ENCODE data around the gene ST8SIA2. TPM values are rescaled to one million over a fixed set of nuclear protein-coding genes. Genes with fewer than 3 reads are reported as not detected.
"Not testable (repeated sequence)": the region's sequence is repeated elsewhere in the genome, so short reads cannot be mapped to it uniquely, and the experiment has no call there.

ST8SIA2 gene
- total RNA-seq, 1 donor from 2014 or later = not detected

DNA sequence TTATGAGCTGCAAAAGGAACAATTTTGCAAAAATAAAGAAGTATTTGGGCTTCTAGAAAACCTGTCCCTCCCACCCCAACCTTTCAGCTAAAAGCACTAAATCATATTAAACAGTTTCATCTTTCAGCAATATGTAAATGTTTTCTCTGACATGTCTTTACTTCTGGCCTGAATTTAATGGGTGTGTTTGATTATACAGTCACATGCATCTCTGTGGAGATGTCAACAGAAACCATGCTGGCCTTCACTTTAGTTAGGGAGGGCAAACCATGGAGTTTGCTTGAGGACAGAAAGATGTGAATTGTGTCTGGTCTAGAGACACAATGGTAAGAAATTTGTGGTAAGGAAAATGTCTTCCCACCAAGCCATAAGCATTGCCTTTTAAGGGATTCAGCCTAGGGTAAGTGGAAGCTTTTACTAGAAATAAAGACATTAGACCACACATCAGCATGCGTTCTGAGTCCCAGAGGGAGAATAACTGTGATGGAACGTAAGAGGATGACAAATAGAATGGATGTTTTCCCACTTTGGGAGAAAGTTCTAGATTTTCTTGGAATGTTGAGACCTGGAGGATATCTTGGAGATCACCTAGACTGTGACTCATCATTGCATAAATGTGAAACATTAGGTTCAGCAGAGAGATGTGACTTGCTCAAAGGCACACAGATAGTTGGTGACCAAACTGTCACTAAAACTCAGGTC lies 68.9 kb downstream of the ST8SIA2 start:
- H3K27ac Mint-ChIP-seq = no peak overlapping the region
- H3K4me1 Mint-ChIP-seq = no peaks in the 10 kb centered on the region
- no peaks in the 10 kb centered on the region for H3K9me3 Mint-ChIP-seq
- intact Hi-C loops (cut with micrococcal nuclease) = no loop called here
- H3K4me3 Mint-ChIP-seq = no peak overlapping the region
- H3K36me3 Mint-ChIP-seq (ENCODE audit: low read depth) = no peaks in the 10 kb centered on the region
- DNase-seq = no peak
- H3K27me3 Mint-ChIP-seq = no peaks in the 10 kb centered on the region

DNA sequence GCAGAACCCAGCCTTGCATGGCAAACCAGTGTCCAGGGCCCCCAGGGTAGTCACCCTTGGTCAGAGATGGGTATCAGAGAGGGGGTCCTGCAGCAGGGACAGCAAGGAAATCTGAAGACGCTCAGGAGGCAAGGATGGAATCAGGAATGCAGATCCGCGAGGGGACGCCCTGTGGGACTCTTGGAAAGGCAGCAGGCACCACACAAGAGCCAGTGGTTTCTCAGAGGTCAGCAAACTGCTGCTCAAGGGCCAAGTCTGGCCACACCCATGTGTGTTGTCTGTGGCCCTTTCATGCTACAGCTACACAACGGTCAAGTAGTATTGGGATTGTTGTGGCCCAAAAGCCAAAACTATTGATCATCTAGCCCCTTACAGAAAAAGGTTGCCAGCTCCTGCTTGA lies 69.7 kb downstream of the ST8SIA2 start:
- Mint-ChIP-seq H3K27me3 (no peaks in the 10 kb centered on the region), H3K27ac (no peak overlapping the region), H3K4me3 (no peak overlapping the region), H3K36me3 (ENCODE audit: low read depth) (no peaks in the 10 kb centered on the region), H3K9me3 (no peaks in the 10 kb centered on the region), H3K4me1 (no peaks in the 10 kb centered on the region)
- DNase-seq = no peak
- intact Hi-C loops (cut with micrococcal nuclease) = no loop called here

DNA sequence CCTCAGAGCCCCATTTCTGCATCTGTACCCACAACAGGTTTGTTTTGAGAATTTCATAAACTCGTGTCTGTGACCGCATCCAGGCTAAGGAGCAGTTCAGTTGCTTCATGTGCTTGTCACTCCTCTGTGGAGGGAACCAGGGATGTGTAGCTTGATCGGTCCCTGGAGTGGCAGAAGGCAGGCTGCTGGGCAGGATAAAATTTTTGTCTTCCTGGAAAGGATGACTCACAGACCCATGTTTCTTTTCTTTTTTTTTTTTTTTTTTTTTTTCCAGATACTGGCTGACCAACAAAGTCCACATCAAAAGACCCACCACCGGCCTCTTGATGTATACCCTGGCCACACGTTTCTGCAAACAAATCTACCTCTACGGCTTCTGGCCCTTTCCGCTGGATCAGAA lies 70.1 kb downstream of the ST8SIA2 start:
- DNase-seq = no peak
- Mint-ChIP-seq H3K27ac (no peak overlapping the region), H3K9me3 (no peaks in the 10 kb centered on the region), H3K4me3 (no peak overlapping the region), H3K27me3 (no peaks in the 10 kb centered on the region), H3K4me1 (no peaks in the 10 kb centered on the region), H3K36me3 (ENCODE audit: low read depth) (no peaks in the 10 kb centered on the region)
- intact Hi-C loops (cut with micrococcal nuclease) = no loop called here

DNA sequence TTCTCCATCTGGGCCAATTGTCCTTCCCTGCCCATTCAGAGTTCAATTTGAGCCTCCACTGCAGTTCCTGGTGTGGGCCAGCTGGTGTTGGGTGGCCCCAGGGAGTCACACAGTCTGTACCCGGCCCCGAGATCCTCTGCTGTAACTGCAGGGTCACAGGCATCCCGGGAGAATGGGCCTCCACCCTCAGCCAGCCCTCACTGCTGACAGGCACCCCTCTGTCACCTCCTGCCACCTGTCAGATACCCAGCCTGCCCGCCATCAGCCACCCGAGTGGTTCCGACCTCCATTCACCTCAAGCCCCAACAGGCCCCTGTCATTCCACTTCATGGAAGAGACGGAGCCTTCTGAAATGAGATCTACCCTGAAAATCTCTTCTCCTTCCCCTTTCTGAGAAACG lies 73.2 kb downstream of the ST8SIA2 start:
- Mint-ChIP-seq H3K27me3 (no peaks in the 10 kb centered on the region), H3K4me3 (no peak overlapping the region), H3K9me3 (no peaks in the 10 kb centered on the region), H3K27ac (no peak overlapping the region), H3K4me1 (no peaks in the 10 kb centered on the region), H3K36me3 (ENCODE audit: low read depth) (no peaks in the 10 kb centered on the region)
- intact Hi-C loops (cut with micrococcal nuclease) = no loop called here
- DNase-seq = no peak

DNA sequence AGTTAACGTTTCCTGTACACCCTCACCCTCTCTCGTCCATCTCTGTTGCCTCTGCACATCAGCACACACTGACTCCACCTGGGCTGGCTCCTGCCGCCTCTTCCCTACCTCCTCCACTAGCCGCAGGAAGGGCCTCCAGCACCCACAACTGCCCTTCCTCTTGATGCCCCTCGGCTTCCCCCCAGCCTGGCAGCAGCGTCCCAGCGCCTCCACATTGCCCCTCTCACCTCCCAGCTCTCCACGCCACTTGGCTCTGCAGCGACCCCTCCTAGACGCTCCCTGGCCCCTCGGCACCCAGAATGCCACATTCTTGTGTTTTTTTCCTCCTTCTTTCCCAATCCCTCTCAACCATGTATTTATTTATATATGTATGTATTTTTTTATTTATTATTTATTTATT lies 73.6 kb downstream of the ST8SIA2 start:
- Mint-ChIP-seq H3K9me3 (no peaks in the 10 kb centered on the region), H3K27me3 (no peaks in the 10 kb centered on the region), H3K36me3 (ENCODE audit: low read depth) (no peaks in the 10 kb centered on the region), H3K27ac (no peak overlapping the region), H3K4me3 (no peak overlapping the region), H3K4me1 (no peaks in the 10 kb centered on the region)
- no peak for DNase-seq
- intact Hi-C loops (cut with micrococcal nuclease) = no loop called here

DNA sequence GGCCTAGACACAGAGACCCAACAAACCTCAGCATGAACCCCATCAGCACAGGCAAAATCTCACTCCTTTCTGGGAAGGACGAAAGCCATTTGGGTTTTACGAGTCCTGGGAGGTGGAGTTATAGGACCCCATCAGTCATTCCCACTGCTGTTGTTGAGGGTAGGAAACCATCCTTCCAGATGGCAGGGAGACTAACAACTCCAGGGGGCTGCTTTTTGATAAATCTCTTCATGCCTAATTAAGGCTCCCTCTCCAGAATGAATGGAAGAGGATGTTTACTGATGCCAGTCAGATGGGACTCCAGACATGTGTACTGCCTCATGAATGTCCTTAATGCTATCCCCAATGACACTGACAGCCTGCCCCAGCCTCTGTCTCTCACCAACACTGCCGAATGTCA lies 75.3 kb downstream of the ST8SIA2 start:
- H3K27ac Mint-ChIP-seq = no peak overlapping the region
- no peaks in the 10 kb centered on the region for H3K4me1 Mint-ChIP-seq
- intact Hi-C loops (cut with micrococcal nuclease) = no loop called here
- H3K4me3 Mint-ChIP-seq = no peak overlapping the region
- H3K36me3 Mint-ChIP-seq (ENCODE audit: low read depth) = no peaks in the 10 kb centered on the region
- DNase-seq = no peak
- H3K9me3 Mint-ChIP-seq = no peaks in the 10 kb centered on the region
- no peaks in the 10 kb centered on the region for H3K27me3 Mint-ChIP-seq

DNA sequence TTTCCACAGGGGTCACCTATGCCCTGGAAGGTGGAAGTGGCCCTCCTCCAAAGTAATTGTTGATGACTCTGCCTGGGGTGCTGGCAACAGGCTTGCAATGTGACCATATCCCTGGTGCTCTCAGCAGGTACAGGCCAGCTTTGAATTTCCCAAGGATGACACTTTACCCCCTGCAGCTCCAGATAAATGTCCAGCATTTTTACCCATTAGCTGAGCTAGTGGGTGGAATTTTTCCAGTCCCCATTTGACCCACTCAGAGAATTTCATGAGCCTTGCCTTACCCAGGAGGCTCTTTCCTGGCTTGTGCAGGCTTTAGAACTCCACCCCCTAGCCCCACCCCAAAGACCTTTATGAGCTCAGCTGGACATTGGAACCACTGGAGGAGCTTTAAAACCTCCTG lies 77.6 kb downstream of the ST8SIA2 start:
- H3K4me3 Mint-ChIP-seq = no peak overlapping the region
- no peaks in the 10 kb centered on the region for H3K36me3 Mint-ChIP-seq (ENCODE audit: low read depth)
- no peaks in the 10 kb centered on the region for H3K4me1 Mint-ChIP-seq
- H3K9me3 Mint-ChIP-seq = no peaks in the 10 kb centered on the region
- intact Hi-C loops (cut with micrococcal nuclease) = no loop called here
- no peak overlapping the region for H3K27ac Mint-ChIP-seq
- H3K27me3 Mint-ChIP-seq = no peaks in the 10 kb centered on the region
- DNase-seq = no peak

DNA sequence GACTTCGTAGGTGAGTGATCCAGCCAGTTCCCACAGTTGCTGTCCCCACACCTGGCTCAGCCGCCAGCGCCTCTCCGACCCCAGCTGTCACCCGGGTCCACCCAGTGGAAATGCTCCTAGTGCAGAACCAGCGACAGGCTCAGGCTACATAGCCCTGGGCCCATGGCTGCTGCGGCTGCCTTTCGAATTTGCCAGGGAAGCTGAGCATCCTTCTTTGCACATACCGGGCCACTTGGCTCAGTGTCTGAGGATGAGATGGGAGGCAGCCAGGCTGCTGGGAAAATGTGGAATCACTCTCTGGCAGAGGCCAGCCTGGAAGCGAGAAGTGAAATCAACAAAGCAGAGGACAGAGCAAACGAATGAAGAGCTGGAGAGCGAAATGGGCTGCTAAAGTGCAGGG lies 80.1 kb downstream of the ST8SIA2 start:
- no peak for DNase-seq
- Mint-ChIP-seq H3K4me3 (no peak overlapping the region), H3K27ac (no peak overlapping the region), H3K27me3 (no peaks in the 10 kb centered on the region), H3K4me1 (no peaks in the 10 kb centered on the region), H3K36me3 (ENCODE audit: low read depth) (no peaks in the 10 kb centered on the region), H3K9me3 (no peaks in the 10 kb centered on the region)
- intact Hi-C loops (cut with micrococcal nuclease) = no loop called here

DNA sequence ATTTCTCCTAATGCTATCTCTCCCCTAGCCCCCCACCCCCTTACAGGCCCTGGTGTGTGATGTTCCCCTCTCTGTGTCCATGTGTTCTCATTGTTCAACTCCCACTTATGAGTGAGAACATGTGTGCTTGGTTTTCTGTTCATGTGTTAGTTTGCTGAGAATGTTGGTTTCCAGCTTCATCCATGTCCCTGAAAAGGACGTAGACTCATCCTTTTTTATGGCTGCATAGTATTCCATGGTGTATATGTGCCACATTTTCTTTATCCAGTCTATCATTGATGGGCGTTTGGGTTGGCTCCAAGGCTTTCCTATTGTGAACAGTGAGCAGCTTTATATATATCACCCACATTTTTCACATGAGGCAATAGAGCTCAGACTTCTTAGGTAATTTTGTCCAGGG lies 86.0 kb downstream of the ST8SIA2 start:
- H3K4me1 Mint-ChIP-seq; DNase-seq; intact Hi-C loops (cut with micrococcal nuclease); H3K27ac Mint-ChIP-seq; H3K4me3 Mint-ChIP-seq; H3K36me3 Mint-ChIP-seq (ENCODE audit: low read depth); H3K27me3 Mint-ChIP-seq; H3K9me3 Mint-ChIP-seq: not testable (repeated sequence)

DNA sequence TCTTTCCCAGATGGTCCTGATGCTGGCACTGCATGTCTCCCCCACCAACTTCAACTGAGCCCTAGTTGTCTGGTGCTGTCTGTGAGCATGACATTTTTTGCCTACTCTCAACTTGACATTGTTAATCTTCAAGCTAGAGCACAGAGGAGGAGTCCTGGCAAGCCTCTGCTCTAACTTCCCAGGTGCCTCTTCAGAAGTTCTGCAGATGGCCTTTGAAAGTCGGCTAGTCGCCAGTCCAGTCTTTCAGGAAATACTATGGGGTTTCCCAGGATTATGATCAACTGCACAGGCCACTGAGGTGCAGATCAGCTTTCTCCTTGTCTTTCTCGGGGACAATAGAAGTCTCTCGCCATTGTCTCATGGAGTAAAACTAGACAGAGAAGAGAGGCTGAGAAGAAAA lies 86.7 kb downstream of the ST8SIA2 start:
- Mint-ChIP-seq H3K9me3 (no peaks in the 10 kb centered on the region), H3K4me1 (no peaks in the 10 kb centered on the region), H3K4me3 (no peak overlapping the region), H3K27ac (no peak overlapping the region), H3K27me3 (peaks cover 9% of the 10 kb centered on the region), H3K36me3 (ENCODE audit: low read depth) (no peaks in the 10 kb centered on the region)
- DNase-seq = no peak
- intact Hi-C loops (cut with micrococcal nuclease) = no loop called here

DNA sequence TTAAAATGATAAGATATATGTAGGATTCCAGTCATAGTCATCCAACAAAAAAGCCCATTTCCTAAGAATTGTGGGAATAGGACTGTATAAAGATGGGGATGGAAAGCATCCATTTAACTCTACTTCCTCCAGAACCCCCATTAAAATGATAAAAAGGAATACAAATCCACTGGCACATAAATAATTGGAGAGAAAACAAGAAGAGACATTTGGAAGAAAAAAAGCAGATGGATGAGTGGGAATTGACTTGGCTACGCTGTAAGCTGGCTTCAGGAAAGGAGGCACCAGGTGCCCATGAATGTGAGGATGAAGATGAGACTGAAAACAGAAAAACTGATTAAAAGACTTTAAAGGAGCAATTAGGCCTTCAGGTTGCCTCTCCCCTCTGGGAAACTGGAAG lies 91.8 kb downstream of the ST8SIA2 start:
- Mint-ChIP-seq H3K36me3 (ENCODE audit: low read depth) (no peaks in the 10 kb centered on the region), H3K9me3 (no peaks in the 10 kb centered on the region), H3K4me3 (no peak overlapping the region), H3K27ac (no peak overlapping the region), H3K4me1 (no peaks in the 10 kb centered on the region), H3K27me3 (peaks cover 12% of the 10 kb centered on the region)
- intact Hi-C loops (cut with micrococcal nuclease) = no loop called here
- no peak for DNase-seq

DNA sequence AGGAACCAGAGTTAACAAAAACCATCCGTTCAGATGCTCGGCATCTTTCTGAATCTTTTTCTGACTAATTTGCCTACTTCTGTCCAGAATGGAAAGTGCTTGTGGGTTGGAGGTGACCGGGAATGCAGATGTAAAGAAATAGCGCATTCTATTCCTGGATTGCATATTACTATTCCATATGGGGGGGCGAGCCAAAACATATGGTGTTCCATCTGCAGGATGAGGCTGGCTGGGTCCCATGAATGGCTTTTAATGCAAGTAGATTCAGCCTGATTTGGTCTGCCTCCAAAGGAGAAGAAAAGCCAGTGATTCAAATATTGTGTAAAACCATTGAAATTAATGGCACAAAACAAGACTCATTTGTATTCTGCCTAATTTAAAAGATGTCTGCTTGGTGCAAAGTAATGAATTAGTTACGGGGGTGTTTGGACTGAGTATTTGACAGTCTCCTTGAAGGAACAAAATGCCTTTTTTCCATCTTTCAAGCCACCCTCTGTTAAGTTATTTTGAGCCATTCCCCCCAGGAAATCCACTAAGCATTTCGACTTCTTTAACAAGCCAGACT lies 99.0 kb downstream of the ST8SIA2 start:
- Mint-ChIP-seq H3K4me1 (no peaks in the 10 kb centered on the region), H3K36me3 (ENCODE audit: low read depth) (no peaks in the 10 kb centered on the region), H3K9me3 (peaks cover 4% of the 10 kb centered on the region), H3K27me3 (peaks cover 10% of the 10 kb centered on the region), H3K27ac (no peak overlapping the region), H3K4me3 (no peak overlapping the region)
- intact Hi-C loops (cut with micrococcal nuclease) = no loop called here
- no peak for DNase-seq

DNA sequence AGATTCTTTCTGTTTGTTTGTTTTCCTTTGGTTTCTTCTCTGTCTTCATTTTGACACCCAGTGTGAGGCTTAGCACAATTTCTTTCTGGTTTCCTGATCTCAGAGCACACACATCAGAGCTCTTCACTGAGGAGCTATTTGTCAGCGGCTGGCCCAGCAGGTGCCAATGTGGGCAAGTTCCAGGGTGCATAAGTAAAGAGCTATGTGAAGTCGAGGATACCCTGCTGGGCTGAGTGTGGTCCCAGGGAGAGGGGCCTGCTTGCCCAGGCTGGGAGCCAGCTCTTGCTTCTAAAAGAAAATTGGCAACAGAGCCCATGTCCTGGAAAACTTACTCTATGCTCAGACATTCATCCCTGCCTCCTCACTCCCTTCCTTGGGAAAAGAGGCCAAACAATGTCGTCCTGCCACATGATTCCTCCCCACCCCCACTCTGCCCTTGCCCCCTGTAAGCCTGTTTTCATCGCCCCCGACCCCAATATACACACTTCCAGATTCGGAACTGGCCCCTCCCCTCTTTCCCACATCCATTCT lies 101.2 kb downstream of the ST8SIA2 start:
- peaks cover 4% of the 10 kb centered on the region for H3K9me3 Mint-ChIP-seq
- no peak for DNase-seq
- H3K27me3 Mint-ChIP-seq = peaks cover 10% of the 10 kb centered on the region
- H3K4me1 Mint-ChIP-seq = no peaks in the 10 kb centered on the region
- no peaks in the 10 kb centered on the region for H3K36me3 Mint-ChIP-seq (ENCODE audit: low read depth)
- intact Hi-C loops (cut with micrococcal nuclease) = no loop called here
- H3K4me3 Mint-ChIP-seq = no peak overlapping the region
- no peak overlapping the region for H3K27ac Mint-ChIP-seq

DNA sequence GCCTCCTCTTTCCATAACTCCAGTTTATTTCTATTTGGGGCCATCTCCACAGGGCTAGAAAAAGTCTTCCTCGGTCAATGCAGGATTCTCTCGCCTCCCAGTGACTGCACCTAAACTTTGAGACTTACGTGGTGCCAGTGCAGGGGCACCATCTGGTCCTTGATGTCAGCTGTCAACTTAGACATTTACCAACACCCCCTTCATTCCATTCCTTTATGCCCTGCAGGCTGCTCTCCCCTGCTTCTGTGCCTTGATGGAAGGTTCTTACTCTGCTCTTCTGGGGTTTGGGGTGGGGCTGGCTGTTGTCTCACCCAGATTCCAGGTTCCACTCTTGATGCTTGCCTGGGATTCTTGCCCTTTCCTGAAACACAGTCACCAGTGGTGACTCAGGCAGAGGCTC lies 101.8 kb downstream of the ST8SIA2 start:
- no peak for DNase-seq
- intact Hi-C loops (cut with micrococcal nuclease) = no loop called here
- H3K27ac Mint-ChIP-seq = no peak overlapping the region
- no peak overlapping the region for H3K4me3 Mint-ChIP-seq
- no peaks in the 10 kb centered on the region for H3K36me3 Mint-ChIP-seq (ENCODE audit: low read depth)
- H3K9me3 Mint-ChIP-seq = peaks cover 4% of the 10 kb centered on the region
- no peaks in the 10 kb centered on the region for H3K4me1 Mint-ChIP-seq
- peaks cover 7% of the 10 kb centered on the region for H3K27me3 Mint-ChIP-seq

Data from activated CD4-positive, alpha-beta T cell treated with anti-CD3 and anti-CD28 coated beads, Interleukin-2, amount 10 ng/mL, durations not matched to agents 24 days and 14 days (primary cell).